Endothelial cell (in vitro differentiated cells): ENCODE measurements around the gene KAT2A. TPM values are rescaled to one million over a fixed set of nuclear protein-coding genes. Genes with fewer than 3 reads are reported as not detected.

Experiments
- DNase-seq: peaks from one replicate; pipeline ENCODE4 v3.0.0; 2021; ENCODE audit warnings: low spot score
- H3K27ac Mint-ChIP-seq: one replicate; pipeline ENCODE4 v1.8.0; 2021; ENCODE audit warnings: mixed read lengths, inconsistent platforms; ENCODE audit not compliant: unreplicated experiment
- H3K27me3 Mint-ChIP-seq: one replicate; pipeline ENCODE4 v1.8.0; 2021; ENCODE audit warnings: mild to moderate bottlenecking, moderate library complexity, mixed read lengths, inconsistent platforms; ENCODE audit not compliant: unreplicated experiment
- H3K36me3 Mint-ChIP-seq: one replicate; pipeline ENCODE4 v1.8.0; 2021; ENCODE audit warnings: mild to moderate bottlenecking, low read depth, mixed read lengths, inconsistent platforms; ENCODE audit not compliant: unreplicated experiment
- H3K4me1 Mint-ChIP-seq: one replicate; pipeline ENCODE4 v1.8.0; 2021; ENCODE audit warnings: mild to moderate bottlenecking, mixed read lengths, inconsistent platforms; ENCODE audit not compliant: unreplicated experiment
- H3K4me3 Mint-ChIP-seq: one replicate; pipeline ENCODE4 v1.8.0; 2021; ENCODE audit warnings: mild to moderate bottlenecking, mixed read lengths, inconsistent platforms; ENCODE audit not compliant: unreplicated experiment
- H3K9me3 Mint-ChIP-seq: one replicate; pipeline ENCODE4 v1.8.0; 2021; ENCODE audit warnings: mixed read lengths, inconsistent platforms; ENCODE audit not compliant: unreplicated experiment
- total RNA-seq: library from RNA; stranded (reverse); fragmentation: NEBNext Ultra II Directional; extraction: Animal tissue kit (Norgen Biotek cat#: 25700); gene quantifications from one replicate; pipeline ENCODE4 v1.2.1, GENCODE V29; 2021; ENCODE audit not compliant: unreplicated experiment
- TF ChIP-seq, protein P1 (sequence below): fragments of 200-600 bp; sonication (generic); IDR thresholded peaks from one replicate; pipeline ENCODE4 v1.5.0; 2021; ENCODE audit warnings: antibody characterized with exemption; ENCODE audit not compliant: unreplicated experiment

KAT2A gene
- total RNA-seq, 1 donor from 2014 or later: 22.8 TPM

DNA sequence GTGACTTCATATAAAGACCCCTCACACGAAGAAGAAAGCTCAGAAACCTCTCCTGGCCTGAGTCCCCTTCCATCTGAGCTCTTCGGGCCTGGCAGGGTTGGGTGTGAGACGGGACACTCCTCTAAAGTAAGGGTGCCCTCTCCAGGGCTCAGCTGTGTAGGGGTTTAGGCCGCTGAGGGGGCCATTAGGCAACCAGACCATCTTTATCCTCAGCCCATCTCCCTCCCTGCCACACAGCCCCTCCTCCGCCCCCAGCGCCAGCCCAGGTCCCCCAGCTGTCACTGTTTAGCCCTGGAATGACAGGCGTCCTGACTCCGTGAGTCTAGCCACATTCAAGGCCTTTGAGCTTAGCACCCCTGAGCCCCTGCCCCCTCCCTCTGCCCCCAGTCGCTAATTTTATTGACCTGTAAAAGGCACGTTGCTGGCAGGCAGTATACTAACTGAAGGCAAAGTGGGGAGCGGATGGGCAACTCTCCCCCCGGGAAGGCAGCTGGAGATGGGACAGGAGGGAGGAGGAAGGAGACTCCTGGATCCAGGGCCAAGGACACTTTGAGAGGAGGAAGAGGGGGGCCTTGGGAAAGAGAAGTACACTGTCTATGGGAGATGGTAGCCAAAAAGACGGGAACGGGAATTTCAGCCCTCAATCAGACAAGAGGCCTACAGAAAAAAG, 22.3 kb downstream of the KAT2A start:
- no peak overlapping the region for H3K4me3 Mint-ChIP-seq
- TF ChIP-seq, protein P1, sequence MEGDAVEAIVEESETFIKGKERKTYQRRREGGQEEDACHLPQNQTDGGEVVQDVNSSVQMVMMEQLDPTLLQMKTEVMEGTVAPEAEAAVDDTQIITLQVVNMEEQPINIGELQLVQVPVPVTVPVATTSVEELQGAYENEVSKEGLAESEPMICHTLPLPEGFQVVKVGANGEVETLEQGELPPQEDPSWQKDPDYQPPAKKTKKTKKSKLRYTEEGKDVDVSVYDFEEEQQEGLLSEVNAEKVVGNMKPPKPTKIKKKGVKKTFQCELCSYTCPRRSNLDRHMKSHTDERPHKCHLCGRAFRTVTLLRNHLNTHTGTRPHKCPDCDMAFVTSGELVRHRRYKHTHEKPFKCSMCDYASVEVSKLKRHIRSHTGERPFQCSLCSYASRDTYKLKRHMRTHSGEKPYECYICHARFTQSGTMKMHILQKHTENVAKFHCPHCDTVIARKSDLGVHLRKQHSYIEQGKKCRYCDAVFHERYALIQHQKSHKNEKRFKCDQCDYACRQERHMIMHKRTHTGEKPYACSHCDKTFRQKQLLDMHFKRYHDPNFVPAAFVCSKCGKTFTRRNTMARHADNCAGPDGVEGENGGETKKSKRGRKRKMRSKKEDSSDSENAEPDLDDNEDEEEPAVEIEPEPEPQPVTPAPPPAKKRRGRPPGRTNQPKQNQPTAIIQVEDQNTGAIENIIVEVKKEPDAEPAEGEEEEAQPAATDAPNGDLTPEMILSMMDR: no peak
- H3K9me3 Mint-ChIP-seq: no peaks in the 10 kb centered on the region
- H3K27ac Mint-ChIP-seq: no peak overlapping the region
- DNase-seq: no peak
- H3K36me3 Mint-ChIP-seq: no peaks in the 10 kb centered on the region
- peaks cover 8% of the 10 kb centered on the region for H3K27me3 Mint-ChIP-seq
- peaks cover 14% of the 10 kb centered on the region for H3K4me1 Mint-ChIP-seq

DNA sequence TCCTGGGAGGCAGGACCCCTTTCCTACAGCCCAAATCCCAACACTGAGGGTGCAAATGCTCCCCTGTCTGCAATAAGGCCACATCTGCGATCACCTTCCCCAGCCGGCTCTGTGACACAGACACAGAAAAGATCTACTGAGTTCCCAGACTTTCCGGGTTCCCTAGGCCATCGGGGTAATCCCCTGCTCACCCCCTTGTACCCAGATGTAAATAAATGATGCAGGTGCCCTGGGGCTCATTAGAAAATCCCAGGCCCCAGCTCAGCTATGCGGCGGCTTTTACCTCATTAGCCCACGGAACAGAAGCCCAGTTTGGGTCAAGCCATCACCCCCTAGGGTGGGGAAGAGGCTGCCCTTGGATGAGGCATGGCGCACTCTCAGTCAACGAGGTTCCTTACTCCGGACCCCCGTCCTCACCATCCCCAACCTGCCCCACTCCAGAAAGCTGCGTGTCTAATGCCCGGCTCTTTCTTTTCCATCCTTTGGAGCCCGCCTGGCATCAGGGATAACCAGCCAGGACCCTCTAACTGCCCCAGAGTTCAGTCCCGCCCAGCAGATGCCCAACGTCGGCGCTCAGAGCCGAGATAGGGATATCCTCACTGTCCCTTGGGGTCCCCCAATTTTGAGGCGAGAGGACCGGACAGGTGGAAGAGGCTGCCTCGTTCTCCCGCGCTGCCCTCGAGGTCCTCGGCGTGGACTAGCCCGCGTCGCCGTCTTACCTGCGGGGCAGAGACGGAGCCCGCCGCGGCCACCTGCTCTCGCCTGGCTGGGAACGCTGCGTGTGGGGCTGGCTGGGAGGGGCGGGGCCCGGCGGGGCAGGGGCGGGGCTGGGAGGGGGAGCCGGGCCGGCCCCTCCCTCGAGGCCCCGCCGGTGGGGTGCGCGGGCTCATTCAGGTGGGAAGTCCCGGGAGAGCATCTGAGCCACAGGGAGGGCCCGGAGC, 23.2 kb downstream of the KAT2A start, which contains the start of gene ZNF385C:
Gene ZNF385C, minus strand, starts transcription at position 783 of the 941 bp plus-strand sequence. CDS start 35,417 bp downstream, outside the sequence.
- no peak within 1 kb of the TSS for H3K4me3 Mint-ChIP-seq
- TF ChIP-seq, protein P1: no peak
- H3K36me3 Mint-ChIP-seq: no peaks in the 10 kb centered on the region
- no peak within 1 kb of the TSS for H3K27ac Mint-ChIP-seq
- peak; percentile 27 for DNase-seq
- peaks cover 14% of the 10 kb centered on the region for H3K4me1 Mint-ChIP-seq
- peaks cover 8% of the 10 kb centered on the region for H3K27me3 Mint-ChIP-seq
- H3K9me3 Mint-ChIP-seq: no peaks in the 10 kb centered on the region

- H3K4me3 Mint-ChIP-seq: no peak overlapping the region
- no peak overlapping the region for H3K27ac Mint-ChIP-seq
- H3K4me1 Mint-ChIP-seq: peaks cover 23% of the 10 kb centered on the region
- DNase-seq: no peak
- no peaks in the 10 kb centered on the region for H3K9me3 Mint-ChIP-seq
- TF ChIP-seq, protein P1: no peak
- no peaks in the 10 kb centered on the region for H3K36me3 Mint-ChIP-seq
- peaks cover 8% of the 10 kb centered on the region for H3K27me3 Mint-ChIP-seq
Measured at GRCh38 chr17:42096360-42097111, 24.6 kb downstream of the KAT2A start.

DNA sequence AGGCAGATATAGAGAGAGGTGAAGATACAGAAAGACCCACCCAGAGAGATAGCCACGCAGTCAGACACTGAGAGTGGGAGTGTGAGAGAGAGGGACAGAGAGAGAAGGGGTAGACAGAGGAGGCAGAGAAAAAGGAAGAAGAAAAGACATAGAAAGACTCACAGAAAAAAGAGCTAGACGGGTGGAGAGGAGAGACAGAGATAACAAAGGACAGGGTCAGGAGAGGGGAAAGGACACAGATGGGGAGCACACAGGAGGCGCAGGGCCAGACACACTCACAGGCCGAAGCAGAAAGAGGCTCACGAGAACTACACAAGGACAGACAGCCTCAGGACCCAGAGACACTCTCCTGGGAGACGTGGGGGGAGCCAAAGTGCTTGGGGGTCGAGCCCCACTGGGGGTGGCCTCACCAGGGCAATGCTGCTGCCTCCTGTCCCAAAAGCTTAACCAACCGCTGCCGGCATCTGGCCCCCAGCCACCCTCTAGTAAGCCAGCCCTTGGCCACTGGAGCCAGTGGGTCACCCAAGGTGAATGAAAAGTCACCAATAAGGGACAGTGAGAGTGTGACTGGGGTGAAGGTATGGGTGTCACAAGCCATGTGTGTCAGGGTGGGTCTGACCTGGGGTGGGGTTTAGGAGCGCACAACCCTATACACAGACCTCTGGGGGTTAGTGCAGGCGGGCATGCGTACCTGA, 26.6 kb downstream of the KAT2A start:
- H3K4me3 Mint-ChIP-seq: peak overlapping the region; percentile 10
- peaks cover 26% of the 10 kb centered on the region for H3K4me1 Mint-ChIP-seq
- H3K27ac Mint-ChIP-seq: peak overlapping the region; percentile 4
- H3K27me3 Mint-ChIP-seq: peaks cover 8% of the 10 kb centered on the region
- TF ChIP-seq, protein P1: no peak
- H3K9me3 Mint-ChIP-seq: no peaks in the 10 kb centered on the region
- no peaks in the 10 kb centered on the region for H3K36me3 Mint-ChIP-seq
- no peak for DNase-seq
